H1 (cell line): ENCODE results near the gene ZNF316. TPM values are rescaled to one million over a fixed set of nuclear protein-coding genes. Genes with fewer than 3 reads are reported as not detected.

Source experiments
- CTCF ChIA-PET: fragments of 300-600 bp; sonication (Branson Sonifier 250); formaldehyde crosslinking; loops from one replicate; lab custom pipeline; 2021; ENCODE audit not compliant: partially characterized antibody; lab: Charles Lee
- POLR2A ChIA-PET: fragments of 300-600 bp; sonication (Branson Sonifier 250); formaldehyde crosslinking; loops from one replicate; lab custom pipeline; 2021; ENCODE audit warnings: inconsistent platforms; ENCODE audit not compliant: partially characterized antibody; lab: Charles Lee
- DNase-seq, 2 experiments: peaks; one replicate each; pipeline versions ENCODE4 v3.0.0 to v3.0.0-alpha.2; 2010 to 2022; ENCODE audit warnings: low spot score in 2 of 2, low read depth in 1 of 2, mixed read lengths in 1 of 2
- FAIRE-seq: peaks from 2 replicates; lab custom pipeline; 2011; peaks lifted over from hg19 to GRCh38; lab: Jason Lieb, UNC
- H2AFZ ChIP-seq: 2 replicates; pipeline ENCODE4 v1.8.1; 2012; ENCODE audit warnings: low read length, inconsistent platforms
- H2AK5ac ChIP-seq: 2 replicates; pipeline ENCODE4 v1.6.1; 2013; ENCODE audit warnings: low read depth, low read length
- H2BK120ac ChIP-seq: replicated peaks from 2 replicates; pipeline ENCODE3; 2013; ENCODE audit warnings: low read depth, low read length, inconsistent platforms
- H2BK12ac ChIP-seq: 2 replicates; pipeline ENCODE4 v1.6.1; 2013; ENCODE audit warnings: low read depth, low read length
- H2BK15ac ChIP-seq: 2 replicates; pipeline ENCODE4 v1.6.1; 2013; ENCODE audit warnings: low read length
- H2BK20ac ChIP-seq: 2 replicates; pipeline ENCODE4 v1.6.1; 2013; ENCODE audit warnings: low read length
- H2BK5ac ChIP-seq: 2 replicates; pipeline ENCODE4 v1.6.1; 2013; ENCODE audit warnings: low read depth, low read length
- H3K14ac ChIP-seq: 2 replicates; pipeline ENCODE4 v1.6.1; 2013; ENCODE audit warnings: inconsistent platforms; ENCODE audit not compliant: insufficient read length
- H3K18ac ChIP-seq: 2 replicates; pipeline ENCODE4 v1.6.1; 2013; ENCODE audit warnings: low read length; ENCODE audit errors: extremely low read depth
- H3K23ac ChIP-seq: 2 replicates; pipeline ENCODE4 v1.6.1; 2013; ENCODE audit warnings: inconsistent platforms; ENCODE audit not compliant: insufficient read length
- H3K23me2 ChIP-seq: 2 replicates; pipeline ENCODE4 v1.6.1; 2013; ENCODE audit warnings: low read depth, low read length
- H3K27ac ChIP-seq: 2 replicates; pipeline ENCODE4 v1.6.1; 2011; ENCODE audit warnings: low read depth, low read length, inconsistent platforms
- H3K27me3 ChIP-seq, 4 experiments: replicated peaks in 1 of 4; 1 replicate in 1 of 4; 2 replicates in 3 of 4; pipeline versions ENCODE4 v1.6.1 to v1.8.1; 2011 to 2013; ENCODE audit warnings: low read length in 3 of 4, mild to moderate bottlenecking in 3 of 4, inconsistent platforms in 2 of 4, mixed read lengths in 2 of 4, moderate library complexity in 1 of 4; ENCODE audit not compliant: control insufficient read depth in 3 of 4, insufficient read depth in 3 of 4; ENCODE audit errors: extremely low read depth in 1 of 4
- H3K36me3 ChIP-seq, 4 experiments: 2 replicates each; pipeline versions ENCODE4 v1.6.1 to v1.8.1; 2011 to 2013; ENCODE audit warnings: mild to moderate bottlenecking in 4 of 4, low read length in 3 of 4, moderate library complexity in 2 of 4, control low read depth in 1 of 4, inconsistent platforms in 1 of 4; ENCODE audit not compliant: insufficient read depth in 4 of 4, control insufficient read depth in 2 of 4
- H3K4ac ChIP-seq: replicated peaks from 2 replicates; pipeline ENCODE3; 2013; ENCODE audit warnings: low read length, low read depth, mixed read lengths, inconsistent platforms; ENCODE audit not compliant: insufficient read length
- H3K4me1 ChIP-seq, 4 experiments: replicated peaks in 1 of 4; 1 replicate in 1 of 4; 2 replicates in 3 of 4; pipeline versions ENCODE4 v1.6.1 to v1.8.1; 2011 to 2013; ENCODE audit warnings: low read length in 3 of 4, inconsistent platforms in 2 of 4, mixed read lengths in 1 of 4; ENCODE audit not compliant: insufficient read depth in 4 of 4, control insufficient read depth in 3 of 4
- H3K4me2 ChIP-seq, 2 experiments: 2 replicates each; pipeline versions ENCODE4 v1.6.1 to v1.8.1; 2011 to 2013; ENCODE audit warnings: low read depth in 2 of 2, low read length in 2 of 2, control low read depth in 1 of 2, inconsistent platforms in 1 of 2, mild to moderate bottlenecking in 1 of 2; ENCODE audit not compliant: insufficient read depth in 1 of 2
- H3K4me3 ChIP-seq, 4 experiments: fragments of 200-600, 300-600 bp in 1 of 4; sonication (generic), shearing (Covaris generic), sonication (Bioruptor Twin) in 1 of 4; 2 replicates each; pipeline versions ENCODE4 v1.5.1 to v1.8.1; 2011 to 2016; ENCODE audit warnings: low read length in 4 of 4, low read depth in 3 of 4, control low read depth in 2 of 4, inconsistent platforms in 2 of 4, mild to moderate bottlenecking in 2 of 4, mixed read lengths in 1 of 4, moderate library complexity in 1 of 4; ENCODE audit not compliant: insufficient read depth in 2 of 4; ENCODE audit errors: extremely low read depth in 1 of 4
- H3K56ac ChIP-seq: replicated peaks from 2 replicates; pipeline ENCODE3; 2013; ENCODE audit warnings: low read depth, mild to moderate bottlenecking, mixed read lengths, low read length, inconsistent platforms; ENCODE audit not compliant: insufficient read length
- H3K79me1 ChIP-seq: 2 replicates; pipeline ENCODE4 v1.6.1; 2013; ENCODE audit warnings: low read depth, low read length, control low read depth
- H3K79me2 ChIP-seq, 2 experiments: 2 replicates each; pipeline versions ENCODE4 v1.6.1 to v1.8.1; 2012 to 2013; ENCODE audit warnings: low read length in 2 of 2, mild to moderate bottlenecking in 2 of 2, inconsistent platforms in 1 of 2; ENCODE audit not compliant: insufficient read depth in 2 of 2, control insufficient read depth in 1 of 2
- H3K9ac ChIP-seq, 4 experiments: replicated peaks in 1 of 4; 1 replicate in 1 of 4; 2 replicates in 3 of 4; pipeline versions ENCODE4 v1.6.1 to v1.8.1; 2011 to 2013; ENCODE audit warnings: low read depth in 3 of 4, low read length in 3 of 4, control low read depth in 2 of 4, mild to moderate bottlenecking in 2 of 4, moderate library complexity in 2 of 4, inconsistent platforms in 1 of 4; ENCODE audit errors: extremely low read depth in 1 of 4
- H3K9me3 ChIP-seq, 2 experiments: 2 replicates each; pipeline versions ENCODE4 v1.6.1 to v1.8.1; 2012 to 2013; ENCODE audit warnings: mild to moderate bottlenecking in 2 of 2, moderate library complexity in 2 of 2, control low read depth in 1 of 2, inconsistent platforms in 1 of 2, low read depth in 1 of 2, low read length in 1 of 2, mixed read lengths in 1 of 2; ENCODE audit not compliant: insufficient read depth in 2 of 2
- H4K20me1 ChIP-seq, 2 experiments: replicated peaks in 1 of 2; 2 replicates each; pipeline versions ENCODE3 to v1.8.1; 2011 to 2013; ENCODE audit warnings: inconsistent platforms in 2 of 2, low read length in 2 of 2, mild to moderate bottlenecking in 1 of 2; ENCODE audit not compliant: insufficient read depth in 2 of 2, control insufficient read depth in 1 of 2
- H4K5ac ChIP-seq: 2 replicates; pipeline ENCODE4 v1.6.1; 2013; ENCODE audit warnings: low read length, low read depth, mixed read lengths, inconsistent platforms; ENCODE audit not compliant: insufficient read length
- H4K8ac ChIP-seq: 2 replicates; pipeline ENCODE4 v1.8.0; 2013; ENCODE audit warnings: mild to moderate bottlenecking, moderate library complexity, low read length, inconsistent platforms; ENCODE audit not compliant: insufficient read depth; ENCODE audit errors: extremely low read depth
- H4K91ac ChIP-seq: replicated peaks from 2 replicates; pipeline ENCODE3; 2013; ENCODE audit warnings: low read length, mixed read lengths, inconsistent platforms; ENCODE audit not compliant: insufficient read length
- CTCF ChIP-seq, 3 experiments: IDR thresholded peaks; 1 replicate in 2 of 3; 2 replicates in 1 of 3; pipeline versions ENCODE4 v1.5.1 to v1.6.1; 2011; ENCODE audit warnings: low read length in 3 of 3, mild to moderate bottlenecking in 3 of 3, inconsistent platforms in 2 of 3, low read depth in 1 of 3, moderate library complexity in 1 of 3; ENCODE audit not compliant: insufficient read depth in 1 of 3; ENCODE audit errors: control extremely low read depth in 1 of 3
- KDM5A ChIP-seq: fragments of 200-600 bp; IDR thresholded peaks from 2 replicates; pipeline ENCODE4 v1.7.1; 2012; ENCODE audit warnings: mild to moderate bottlenecking, low read length, inconsistent platforms, mixed read lengths
- WGBS, 2 experiments: shearing (Covaris generic) in 1 of 2; methylation state at CpG; one replicate each; pipeline versions ENCODE4 v1.1.6 to v1.1.7; 2013 to 2015; ENCODE audit warnings: low lambda C conversion rate in 2 of 2, mixed read lengths in 2 of 2, inconsistent platforms in 1 of 2, low coverage in 1 of 2, missing lambda C conversion rate in 1 of 2; ENCODE audit not compliant: insufficient replicate concordance in 2 of 2, insufficient coverage in 1 of 2, insufficient read length in 1 of 2; ENCODE audit errors: extremely low coverage in 1 of 2, missing lambda C conversion rate in 1 of 2; 5-methylcytosine and 5-hydroxymethylcytosine counted together
- polyA plus RNA-seq, 7 experiments: library from polyadenylated mRNA; depleted of rRNA in 3 of 7; stranded (reverse) in 5 of 7; unstranded in 2 of 7; fragments of >200 nt in 5 of 7; fragments of 200-250 nt in 2 of 7; gene quantifications; 1 replicate in 5 of 7; 2 replicates in 1 of 7; 4 replicates in 1 of 7; pipeline versions ENCODE4 v1.2.1 to v1.2.3, GENCODE V29; 2011 to 2013; ENCODE audit warnings: missing spikeins in 2 of 7, mixed read lengths in 2 of 7
- total RNA-seq: library from RNA; stranded (reverse); fragmentation: NEBNext Ultra II Directional; extraction: Animal tissue kit (Norgen Biotek cat#: 25700); gene quantifications from 2 replicates; pipeline ENCODE4 v1.2.1, GENCODE V29; 2021

The ZNF316 gene
- total and polyA plus RNA-seq, 2 of the 8 experiments (the other 6 are each of a cell fraction or from before 2014, with no cell fraction given), result 3.6 to 13.7 TPM

GRCh38 chr7:6590645-6591110 is 46.4 kb upstream of the ZNF316 start:
- POLR2A ChIA-PET, result interaction anchor here (0.8 to 4.5 kb wide), 9 partner anchors 10 to 71 kb away, joined by 3 to 25 read pairs (median 3); partner anchors contain the start of genes ZDHHC4 and ZNF853

More at GRCh38 chr7:6590645-6591110, 46.4 kb upstream of the ZNF316 start:
- Histone ChIP-seq H2BK12ac (no peak overlapping the region), H2BK5ac (peak overlapping the region; percentile 48; the same call in 1 of the 2 replicates), H3K23me2 (no peaks in the 10 kb centered on the region; the same call in 1 of the 2 replicates), H2AK5ac (no peak overlapping the region), H3K36me3 (peaks cover 2 to 40% (median 12%) of the 10 kb centered on the region in 4 experiments; a peak in 7 of 8 replicates), H3K9ac (peak overlapping the region in 3 of 4 experiments; percentile 66 to 82 (median 72); a peak in 5 of 7 replicates), H2BK120ac (no peak overlapping the region), H3K23ac (no peak overlapping the region), H4K20me1 (peaks cover 0 to 3% of the 10 kb centered on the region in 2 experiments), H3K27ac (no peak overlapping the region), H3K9me3 (no peaks in the 10 kb centered on the region), H3K4me3 (peak overlapping the region; percentile 77 to 86 (median 80)), H3K4me2 (peak overlapping the region; percentile 68 to 78), H4K8ac (no peak overlapping the region; the same call in 1 of the 2 replicates), H3K56ac (no peak overlapping the region), H3K14ac (no peak overlapping the region), H3K4me1 (peaks cover 0 to 3% (median 0%) of the 10 kb centered on the region in 4 experiments; a peak in 1 of 7 replicates), H4K91ac (no peak overlapping the region), H4K5ac (no peak overlapping the region)
- no peak for FAIRE-seq
- CTCF ChIA-PET, result interaction anchor here (0.6 to 4.3 kb wide), 12 partner anchors 10 to 426 kb away, joined by 3 to 16 read pairs (median 4); no protein-coding TSS in a partner anchor
- DNase-seq, result no peak
- peak in 1 of 3 experiments; percentile 1; a peak in 1 of 4 replicates for TF ChIP-seq CTCF (IDR thresholded peaks at IDR 0.05; ENCODE audit: control extremely low read depth in 1 of 3, insufficient read depth in 1 of 3, low read depth in 1 of 3, low read length in 3 of 3)
- TF ChIP-seq KDM5A, result no peak
- TF ChIP-seq, all 59 proteins: peak for 1
- H3K79me2 ChIP-seq, result no peaks in the 10 kb centered on the region
- no peak overlapping the region for H3K4ac ChIP-seq
- H3K27me3 ChIP-seq, result no peaks in the 10 kb centered on the region
- H2BK20ac ChIP-seq, result no peak overlapping the region
- H2BK15ac ChIP-seq, result no peak overlapping the region
- 30% methylated on average over 9 of the region's 10 CpGs; no CpG with 5 or more reads in 1 of the 2 experiments for WGBS, 2 experiments
- no peak overlapping the region for H2AFZ ChIP-seq
- H3K18ac ChIP-seq, result no peak overlapping the region
- H3K79me1 ChIP-seq, result no peaks in the 10 kb centered on the region; the same call in 1 of the 2 replicates
